ENCODE measurements around the gene NGEF.
A peak's percentile ranks its signal among the peaks of the same experiment; 100 is the strongest.

NGEF gene

GRCh38 chr2:232959139-232959538, 53.9 kb downstream of the NGEF start:
- Histone ChIP-seq H3K4me3 (ENCODE audit: insufficient read depth, low read length, poor library complexity, severe bottlenecking) (no peak overlapping the region), H3K9me2 (replicated peaks; ENCODE audit: insufficient read depth, low read length) (no peaks in the 10 kb centered on the region), H3K36me3 (ENCODE audit: low read length) (no peaks in the 10 kb centered on the region), H3F3A (ENCODE audit: insufficient read depth) (no peaks in the 10 kb centered on the region), H3K27ac (ENCODE audit: low read depth, low read length) (no peak overlapping the region), H3K9ac (ENCODE audit: low read length) (no peak overlapping the region), H3K79me2 (ENCODE audit: insufficient read depth, low read length) (no peaks in the 10 kb centered on the region), H3K27me3 (ENCODE audit: low read length) (no peaks in the 10 kb centered on the region; the same call in 1 of the 2 replicates), H3K4me2 (ENCODE audit: low read depth, low read length, poor library complexity, severe bottlenecking) (no peak overlapping the region), H4K20me1 (ENCODE audit: low read depth, low read length) (no peaks in the 10 kb centered on the region), H2AFZ (ENCODE audit: low read depth, low read length, severe bottlenecking) (no peak overlapping the region), H3K9me3 (ENCODE audit: insufficient read depth, low read length) (no peaks in the 10 kb centered on the region)
- TF ChIP-seq EZH2phosphoT487 (conservative IDR thresholded peaks at IDR 0.05; ENCODE audit: low read length) = no peak
- TF ChIP-seq CTCF (IDR thresholded peaks at IDR 0.05; ENCODE audit: insufficient read depth, low read length, poor library complexity, severe bottlenecking) = no peak

GRCh38 chr2:232957657-232958090, 55.4 kb downstream of the NGEF start:
- Histone ChIP-seq H2AFZ (ENCODE audit: low read depth, low read length, severe bottlenecking) (no peak overlapping the region), H3K9me2 (replicated peaks; ENCODE audit: insufficient read depth, low read length) (no peaks in the 10 kb centered on the region), H3K9me3 (ENCODE audit: insufficient read depth, low read length) (no peaks in the 10 kb centered on the region), H3K36me3 (ENCODE audit: low read length) (no peaks in the 10 kb centered on the region), H3K4me2 (ENCODE audit: low read depth, low read length, poor library complexity, severe bottlenecking) (no peak overlapping the region), H3K9ac (ENCODE audit: low read length) (no peak overlapping the region), H3K27me3 (ENCODE audit: low read length) (no peaks in the 10 kb centered on the region; the same call in 1 of the 2 replicates), H4K20me1 (ENCODE audit: low read depth, low read length) (no peaks in the 10 kb centered on the region), H3F3A (ENCODE audit: insufficient read depth) (no peaks in the 10 kb centered on the region), H3K4me3 (ENCODE audit: insufficient read depth, low read length, poor library complexity, severe bottlenecking) (no peak overlapping the region), H3K79me2 (ENCODE audit: insufficient read depth, low read length) (no peaks in the 10 kb centered on the region), H3K27ac (ENCODE audit: low read depth, low read length) (no peak overlapping the region)
- TF ChIP-seq EZH2phosphoT487 (conservative IDR thresholded peaks at IDR 0.05; ENCODE audit: low read length) (no peak), CTCF (IDR thresholded peaks at IDR 0.05; ENCODE audit: insufficient read depth, low read length, poor library complexity, severe bottlenecking) (no peak)

DNA sequence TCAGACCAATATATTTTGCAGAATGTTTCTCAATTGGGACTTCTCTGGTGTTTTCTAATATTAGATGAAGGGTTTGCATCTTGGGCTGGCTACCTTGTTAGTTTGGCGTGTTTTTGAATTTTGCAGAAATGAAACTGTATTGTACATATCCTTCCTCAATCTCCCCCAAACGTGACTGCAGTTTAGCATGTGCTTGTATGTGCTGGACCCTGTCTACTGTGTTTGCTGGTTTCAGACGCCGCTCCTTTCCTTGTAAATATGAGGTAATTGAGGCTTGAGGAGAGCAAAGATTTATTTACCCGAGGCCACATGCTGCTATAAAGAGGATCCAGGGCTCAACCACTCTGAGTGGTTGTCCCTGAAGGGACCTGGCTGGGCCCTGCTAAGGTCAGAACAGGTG, 57.2 kb downstream of the NGEF start:
- Histone ChIP-seq H3K27ac (ENCODE audit: low read depth, low read length) (peak overlapping the region; percentile 33; the same call in 1 of the 2 replicates), H2AFZ (ENCODE audit: low read depth, low read length, severe bottlenecking) (peak overlapping the region; percentile 52), H3K4me2 (ENCODE audit: low read depth, low read length, poor library complexity, severe bottlenecking) (peak overlapping the region; percentile 24), H3K4me3 (ENCODE audit: insufficient read depth, low read length, poor library complexity, severe bottlenecking) (no peak overlapping the region), H3K9me3 (ENCODE audit: insufficient read depth, low read length) (no peaks in the 10 kb centered on the region), H3K27me3 (ENCODE audit: low read length) (no peaks in the 10 kb centered on the region), H4K20me1 (ENCODE audit: low read depth, low read length) (no peaks in the 10 kb centered on the region), H3K79me2 (ENCODE audit: insufficient read depth, low read length) (no peaks in the 10 kb centered on the region), H3F3A (ENCODE audit: insufficient read depth) (no peaks in the 10 kb centered on the region), H3K36me3 (ENCODE audit: low read length) (no peaks in the 10 kb centered on the region), H3K9ac (ENCODE audit: low read length) (no peak overlapping the region; the same call in 1 of the 2 replicates), H3K9me2 (replicated peaks; ENCODE audit: insufficient read depth, low read length) (no peaks in the 10 kb centered on the region)
- TF ChIP-seq CTCF (IDR thresholded peaks at IDR 0.05; ENCODE audit: insufficient read depth, low read length, poor library complexity, severe bottlenecking) (no peak), EZH2phosphoT487 (conservative IDR thresholded peaks at IDR 0.05; ENCODE audit: low read length) (no peak)

All from SU-DHL-6 (cell line).